ENCODE results near the gene ZNF273.

DNA sequence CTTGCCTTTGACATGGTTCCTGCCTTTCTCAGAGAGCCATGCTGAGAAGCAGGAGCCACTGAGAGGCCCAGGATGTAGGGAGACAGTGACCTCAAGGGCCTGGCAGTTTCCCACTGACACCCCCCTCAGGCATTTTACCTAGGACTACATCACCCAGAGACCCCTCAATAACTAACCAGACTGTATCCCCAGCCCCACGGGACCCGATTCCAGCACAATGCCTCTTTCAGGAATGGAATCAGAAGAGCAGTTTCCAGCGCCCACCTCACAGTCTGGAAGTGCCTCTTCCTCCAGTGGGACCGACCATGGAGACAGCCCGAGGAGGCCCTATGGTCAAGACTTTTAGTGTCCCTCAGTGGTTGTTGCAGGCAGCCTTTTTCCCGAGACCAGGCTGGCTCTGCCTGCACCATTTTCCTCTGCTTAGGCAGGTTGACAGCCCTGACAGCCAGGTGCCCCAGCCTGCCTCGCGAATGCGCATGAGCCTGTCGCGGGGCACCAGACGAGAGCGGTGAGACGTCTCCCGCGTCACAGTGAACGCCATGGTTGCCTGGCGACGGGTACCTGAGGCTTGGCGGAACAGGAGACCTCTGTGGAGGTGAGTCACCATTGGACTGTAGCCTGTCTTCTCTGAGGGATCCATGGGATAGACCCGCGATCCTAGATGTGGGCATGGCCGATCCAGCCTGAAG, 28.4 kb upstream of the ZNF273 start:
- TF ChIP-seq EZH2 (IDR thresholded peaks at IDR 0.05; ENCODE audit: low read length, unreplicated experiment) (no peak), EZH2phosphoT487 (IDR thresholded peaks at IDR 0.05; ENCODE audit: borderline replicate concordance, low read length) (no peak)
- TF ChIP-seq, protein P1, sequence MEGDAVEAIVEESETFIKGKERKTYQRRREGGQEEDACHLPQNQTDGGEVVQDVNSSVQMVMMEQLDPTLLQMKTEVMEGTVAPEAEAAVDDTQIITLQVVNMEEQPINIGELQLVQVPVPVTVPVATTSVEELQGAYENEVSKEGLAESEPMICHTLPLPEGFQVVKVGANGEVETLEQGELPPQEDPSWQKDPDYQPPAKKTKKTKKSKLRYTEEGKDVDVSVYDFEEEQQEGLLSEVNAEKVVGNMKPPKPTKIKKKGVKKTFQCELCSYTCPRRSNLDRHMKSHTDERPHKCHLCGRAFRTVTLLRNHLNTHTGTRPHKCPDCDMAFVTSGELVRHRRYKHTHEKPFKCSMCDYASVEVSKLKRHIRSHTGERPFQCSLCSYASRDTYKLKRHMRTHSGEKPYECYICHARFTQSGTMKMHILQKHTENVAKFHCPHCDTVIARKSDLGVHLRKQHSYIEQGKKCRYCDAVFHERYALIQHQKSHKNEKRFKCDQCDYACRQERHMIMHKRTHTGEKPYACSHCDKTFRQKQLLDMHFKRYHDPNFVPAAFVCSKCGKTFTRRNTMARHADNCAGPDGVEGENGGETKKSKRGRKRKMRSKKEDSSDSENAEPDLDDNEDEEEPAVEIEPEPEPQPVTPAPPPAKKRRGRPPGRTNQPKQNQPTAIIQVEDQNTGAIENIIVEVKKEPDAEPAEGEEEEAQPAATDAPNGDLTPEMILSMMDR (conservative IDR thresholded peaks at IDR 0.05; ENCODE audit: low read depth, low read length): no peak

Data from PC-3 (cell line).